ENCODE data around the gene IER3IP1.
A peak's percentile ranks its signal among the peaks of the same experiment; 100 is the strongest.
"Not testable (repeated sequence)": the region's sequence is repeated elsewhere in the genome, so short reads cannot be mapped to it uniquely, and the experiment has no call there.

Gene IER3IP1

GRCh38 chr18:47158404-47158803 lies 17.8 kb downstream of the IER3IP1 start:
- not testable (repeated sequence) for DNase-seq (ENCODE audit: low spot score)

DNA sequence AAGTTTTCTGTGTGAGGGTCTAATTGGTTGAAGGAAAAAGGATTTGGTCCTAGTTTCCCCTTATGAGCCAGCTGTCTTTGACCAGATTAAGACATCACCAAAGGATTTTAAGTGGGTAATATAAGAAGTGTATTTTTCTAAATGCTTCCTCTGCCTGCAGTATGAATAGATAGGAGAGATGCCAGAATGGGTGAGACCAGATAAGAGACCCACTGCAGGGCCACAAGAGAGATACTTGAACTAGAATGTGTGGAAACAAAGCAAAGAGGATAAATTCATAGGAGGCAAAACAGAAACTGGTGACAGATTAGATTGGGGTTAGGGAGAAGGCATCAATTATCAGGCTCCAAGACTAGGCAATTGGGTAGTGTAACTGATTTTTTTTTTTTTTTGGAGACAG lies 24.7 kb downstream of the IER3IP1 start:
- DNase-seq (ENCODE audit: low spot score), result no peak

GRCh38 chr18:47150824-47151366 lies 25.3 kb downstream of the IER3IP1 start:
- no peak for DNase-seq (ENCODE audit: low spot score)

GRCh38 chr18:47150029-47150823 lies 25.9 kb downstream of the IER3IP1 start, which contains the start of gene HDHD2:
Gene HDHD2, minus strand, starts transcription at chr18:47150500. Its CDS starts 14,061 bp downstream, at chr18:47136439.
- peak; percentile 93 for DNase-seq (ENCODE audit: low spot score)

GRCh38 chr18:47149457-47150028 lies 26.6 kb downstream of the IER3IP1 start:
- no peak for DNase-seq (ENCODE audit: low spot score)

DNA sequence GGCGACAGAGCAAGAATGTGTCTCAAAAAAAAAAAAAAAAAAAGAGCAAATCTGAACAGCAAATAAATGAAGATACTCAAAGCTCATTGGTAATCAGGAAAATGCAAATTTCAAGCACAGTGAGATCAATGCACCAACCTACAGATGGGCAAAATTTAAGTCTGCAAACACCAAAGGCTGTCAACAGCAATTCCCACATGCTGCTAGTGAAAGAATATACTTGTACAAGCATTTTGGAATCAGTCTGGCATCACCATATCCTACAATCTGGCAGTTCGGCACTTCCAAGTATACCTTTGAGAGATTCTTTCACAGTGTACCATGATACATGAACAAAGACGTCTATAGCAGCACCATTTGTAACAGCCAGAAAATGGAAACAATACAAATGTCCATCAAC lies 30.0 kb downstream of the IER3IP1 start:
- DNase-seq (ENCODE audit: low spot score), result no peak

DNA sequence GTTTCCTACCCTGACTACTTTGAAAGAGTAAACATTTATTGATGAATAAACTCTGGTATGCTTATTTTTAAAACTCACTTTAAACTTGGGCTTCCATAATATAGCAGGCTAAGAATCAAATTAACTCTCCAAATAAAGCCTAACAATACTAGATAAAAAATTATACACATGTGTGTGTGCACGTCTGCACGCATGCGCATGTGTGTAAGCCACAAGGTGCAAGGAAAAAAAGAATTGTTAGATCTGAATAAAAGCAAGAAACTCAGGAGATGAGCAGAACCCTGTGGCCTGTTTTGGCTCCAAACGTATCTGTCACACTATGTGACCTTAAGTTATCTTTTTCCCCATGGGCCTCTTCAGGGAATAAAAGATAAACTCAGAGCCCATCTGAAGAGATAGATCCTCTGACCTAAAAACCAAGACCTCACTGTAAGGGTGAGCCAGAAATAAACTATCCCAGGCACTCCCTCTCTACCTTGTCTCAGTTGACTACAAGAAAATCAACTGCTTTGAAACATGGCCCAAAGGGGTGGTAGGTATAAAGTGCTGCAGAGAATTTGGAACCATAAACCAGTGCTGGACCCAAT lies 32.2 kb downstream of the IER3IP1 start:
- no peak for DNase-seq (ENCODE audit: low spot score)

- no peak for DNase-seq (ENCODE audit: low spot score)
Observed at GRCh38 chr18:47143153-47143552, 33.0 kb downstream of the IER3IP1 start.

GRCh38 chr18:47141289-47141688 lies 34.9 kb downstream of the IER3IP1 start:
- DNase-seq (ENCODE audit: low spot score), result no peak

- no peak for DNase-seq (ENCODE audit: low spot score)
Observed at GRCh38 chr18:47121146-47121545, 55.0 kb downstream of the IER3IP1 start.

DNA sequence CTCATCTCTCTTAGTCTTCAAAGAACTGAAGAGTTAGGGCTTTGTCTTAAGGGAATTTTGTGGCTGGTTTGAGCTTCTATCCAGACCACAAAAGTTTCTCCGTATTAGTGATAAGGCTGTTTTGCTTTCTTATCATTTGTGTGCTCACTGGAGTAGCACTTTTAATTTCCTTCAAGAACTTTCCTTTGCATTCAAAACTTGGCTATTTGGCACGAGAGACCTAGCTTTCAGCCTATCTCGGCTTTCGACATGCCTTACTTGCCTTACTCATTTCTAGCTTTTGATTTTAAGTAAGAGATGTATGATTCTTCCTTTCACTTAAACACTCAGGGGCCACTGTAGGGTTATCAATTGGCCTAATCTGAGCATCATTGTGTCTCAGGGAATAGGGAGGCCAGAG lies 55.7 kb downstream of the IER3IP1 start:
- no peak for DNase-seq (ENCODE audit: low spot score)

DNA sequence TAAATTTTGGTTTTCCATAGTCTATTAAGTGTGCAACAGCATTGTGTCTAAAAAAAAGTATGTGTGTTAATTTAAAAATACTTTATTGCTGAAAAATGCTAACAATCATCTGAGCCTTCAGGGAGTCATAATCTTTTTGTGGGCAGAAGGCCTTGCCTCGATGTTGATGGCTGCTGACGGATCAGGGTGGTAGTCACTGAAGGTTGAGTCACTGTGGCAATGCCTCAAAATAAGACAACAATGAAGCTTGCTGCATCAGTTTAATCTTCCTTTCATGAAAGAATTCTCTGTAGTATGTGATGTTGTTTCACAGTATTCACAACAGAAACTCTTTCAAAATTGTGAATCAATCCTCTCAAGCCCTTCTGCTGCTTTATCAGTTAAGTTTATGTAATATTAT lies 57.2 kb downstream of the IER3IP1 start:
- DNase-seq (ENCODE audit: low spot score), result no peak

DNA sequence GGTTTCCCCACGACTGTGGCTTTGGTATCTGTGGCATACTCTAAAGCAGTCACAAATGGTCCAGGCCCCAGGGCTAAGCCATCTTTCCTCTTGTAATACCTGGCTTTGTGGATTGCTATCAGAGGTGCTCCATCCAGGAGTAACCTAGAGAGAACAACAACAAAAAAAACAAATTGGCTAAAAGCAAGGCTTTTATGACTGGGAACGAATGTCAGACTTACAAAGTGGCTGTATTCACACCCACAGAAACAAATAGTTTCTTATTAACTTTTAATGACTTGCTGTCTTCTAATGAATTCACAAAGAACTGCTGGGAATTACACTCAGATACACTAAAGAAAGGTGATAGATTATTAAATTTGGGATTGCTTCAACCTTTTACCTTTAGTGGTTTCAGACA lies 61.0 kb downstream of the IER3IP1 start:
- DNase-seq (ENCODE audit: low spot score), result no peak

DNA sequence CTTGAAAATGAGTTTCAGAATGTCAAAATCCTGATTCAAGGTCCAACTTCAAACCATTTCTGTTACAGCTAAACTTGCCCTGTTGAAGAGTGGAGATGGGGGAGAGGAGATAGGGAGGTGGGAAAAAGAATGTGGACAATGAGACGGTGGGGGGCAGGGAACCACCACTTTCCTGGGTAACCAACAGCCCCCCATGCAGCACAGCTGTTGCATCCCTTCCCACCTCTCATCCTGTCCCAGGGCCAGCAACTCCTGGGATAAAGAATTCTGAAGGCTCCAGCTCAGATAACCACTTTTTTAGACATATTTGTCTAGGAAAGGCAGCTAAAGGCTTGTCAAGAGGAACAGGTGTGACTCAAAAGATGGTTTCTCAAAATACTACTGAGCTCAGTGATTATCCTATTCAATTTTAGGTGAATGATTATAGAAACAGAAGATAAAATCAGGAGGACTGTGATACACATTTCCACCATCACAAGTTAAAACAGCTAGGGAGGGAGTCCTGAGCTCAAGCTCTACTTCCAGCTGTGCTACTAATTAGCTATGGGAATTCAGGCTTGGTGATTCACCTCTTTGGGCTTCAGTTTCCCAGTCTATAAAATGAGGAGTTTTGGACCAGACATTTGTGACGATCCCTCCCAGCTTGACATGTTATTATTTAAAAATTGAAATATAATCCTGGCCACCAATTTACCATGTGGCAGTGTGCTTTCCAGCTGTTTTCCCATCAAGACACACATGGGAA lies 62.2 kb downstream of the IER3IP1 start:
- no peak for DNase-seq (ENCODE audit: low spot score)

DNA sequence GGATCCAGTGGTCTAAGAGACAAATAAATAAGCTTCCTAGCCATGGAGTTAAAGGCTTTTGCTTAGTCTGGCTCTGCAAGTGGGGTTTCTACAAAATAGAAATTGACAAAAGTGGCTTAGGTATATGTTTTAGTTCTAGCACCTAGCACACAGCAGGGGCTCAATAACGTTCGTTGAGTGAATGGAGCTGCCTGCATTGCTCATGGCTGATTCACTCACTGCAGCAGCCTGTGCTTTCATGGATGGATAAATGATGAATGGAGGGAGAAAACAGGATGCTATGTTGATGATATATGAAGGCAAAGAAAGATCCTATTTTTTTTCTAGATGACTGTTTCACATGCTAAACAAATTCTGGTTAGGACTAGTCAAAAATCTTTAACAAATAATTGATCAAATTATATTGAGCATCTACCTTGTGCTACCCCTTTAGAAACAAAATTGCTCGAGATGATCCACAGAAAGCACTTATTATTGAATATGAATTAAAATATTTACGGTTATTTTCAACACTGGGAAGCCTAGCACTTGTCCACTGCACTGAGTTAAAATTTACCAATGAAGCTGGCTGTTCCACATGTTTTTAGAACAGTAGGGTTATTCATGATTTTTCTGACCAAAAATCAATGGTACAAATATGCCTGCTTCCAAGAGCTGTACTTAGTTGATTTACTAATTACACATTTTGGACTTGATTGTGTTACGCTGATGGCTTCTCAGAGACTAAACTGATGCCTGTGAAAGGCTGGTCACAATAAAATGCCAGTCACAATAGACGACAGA lies 65.5 kb downstream of the IER3IP1 start:
- no peak for DNase-seq (ENCODE audit: low spot score)

GRCh38 chr18:47109720-47110119 lies 66.4 kb downstream of the IER3IP1 start:
- DNase-seq (ENCODE audit: low spot score), result no peak

DNA sequence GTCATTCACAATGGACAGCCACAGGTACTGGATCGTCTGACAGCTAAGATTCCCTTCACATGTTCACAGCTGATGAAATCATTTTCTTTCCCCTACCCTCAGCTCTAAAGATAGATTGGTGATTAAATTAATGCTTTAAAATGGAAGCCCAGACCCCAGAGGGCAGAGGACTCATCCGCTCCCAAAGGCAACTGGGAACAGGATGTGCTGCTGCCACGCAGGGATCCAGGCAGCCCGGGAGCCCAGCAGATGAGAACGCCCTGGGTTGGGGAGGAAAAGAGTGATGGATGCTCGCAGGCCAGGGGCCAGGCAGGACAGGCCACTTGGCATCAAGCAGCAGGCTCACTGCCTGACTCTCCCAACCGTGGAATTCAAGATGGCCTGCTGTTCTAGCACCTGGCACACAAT lies 67.2 kb downstream of the IER3IP1 start:
- no peak for DNase-seq (ENCODE audit: low spot score)

DNA sequence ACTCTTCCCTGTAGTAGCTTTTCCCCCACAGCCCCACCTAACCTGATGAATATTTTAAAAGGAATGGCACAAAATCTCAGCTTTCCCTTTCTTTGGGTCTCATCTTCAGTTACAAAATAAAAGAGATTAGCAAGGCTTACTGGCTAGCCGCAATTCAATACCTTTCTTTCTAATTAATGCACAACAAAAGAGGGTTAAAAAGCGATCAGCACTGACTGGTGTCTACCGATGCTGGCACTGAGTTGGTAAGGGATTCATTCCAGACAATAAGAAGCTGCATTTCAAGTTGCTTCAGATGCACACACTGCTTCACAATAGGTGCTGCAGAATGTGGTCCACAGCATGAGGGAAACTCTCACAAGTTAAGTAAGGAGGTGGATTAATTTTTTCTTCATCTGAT lies 67.8 kb downstream of the IER3IP1 start:
- DNase-seq (ENCODE audit: low spot score), result no peak
